IMR-90 (cell line): ENCODE measurements around the gene SCN4A. TPM values are rescaled to one million over a fixed set of nuclear protein-coding genes. Genes with fewer than 3 reads are reported as not detected.

Experiments
- ATAC-seq: fragments of 200-7000 bp; cut with Tn5 transposase; 2 replicates; pipeline ENCODE4 v1.9.1; 2020; ENCODE audit warnings: low read depth, mild to moderate bottlenecking, moderate library complexity
- BruUV-seq: library from RNA; stranded (reverse); fragments of 400-500 nt; replicated peaks from 2 replicates; lab custom pipeline; 2021; lab: Mats Ljungman, UMichigan
- CTCF ChIA-PET: fragments of 300-600 bp; formaldehyde crosslinking; extraction: SDS; loops from one replicate; lab custom pipeline; 2021; ENCODE audit warnings: antibody characterized with exemption; lab: Yijun Ruan, JAX
- POLR2A ChIA-PET: fragments of 300-600 bp; sonication (Branson Sonifier 250); formaldehyde crosslinking; loops from one replicate; lab custom pipeline; 2022; ENCODE audit warnings: antibody characterized with exemption; ENCODE audit not compliant: unreplicated experiment; lab: Charles Lee
- DNase-seq: peaks from one replicate; pipeline ENCODE4 v3.0.0; 2013
- H2AFZ ChIP-seq: replicated peaks from 2 replicates; pipeline ENCODE3; 2013; ENCODE audit warnings: low read length, mild to moderate bottlenecking; ENCODE audit not compliant: poor library complexity
- H2AK5ac ChIP-seq: 2 replicates; pipeline ENCODE4 v1.6.1; 2013; ENCODE audit warnings: low read depth, low read length, inconsistent platforms
- H2AK9ac ChIP-seq: replicated peaks from 2 replicates; pipeline ENCODE3; 2013; ENCODE audit warnings: mild to moderate bottlenecking, low read depth, low read length, moderate library complexity; ENCODE audit not compliant: poor library complexity
- H2BK120ac ChIP-seq: 2 replicates; pipeline ENCODE4 v1.6.1; 2013; ENCODE audit warnings: low read depth, low read length, inconsistent platforms
- H2BK15ac ChIP-seq: 3 replicates; pipeline ENCODE4 v1.6.1; 2013; ENCODE audit warnings: low read depth, low read length, inconsistent platforms
- H2BK20ac ChIP-seq: 2 replicates; pipeline ENCODE4 v1.6.1; 2013; ENCODE audit warnings: low read depth, mild to moderate bottlenecking, inconsistent platforms, low read length, moderate library complexity
- H2BK5ac ChIP-seq: 2 replicates; pipeline ENCODE4 v1.6.1; 2013; ENCODE audit warnings: mild to moderate bottlenecking, low read depth, low read length, inconsistent platforms; ENCODE audit not compliant: poor library complexity, severe bottlenecking
- H3K14ac ChIP-seq: replicated peaks from 2 replicates; pipeline ENCODE4 v1.6.1; 2013; ENCODE audit warnings: low read depth, low read length, inconsistent platforms
- H3K18ac ChIP-seq: 2 replicates; pipeline ENCODE4 v1.6.1; 2013; ENCODE audit warnings: low read depth, low read length, control low read depth
- H3K23ac ChIP-seq: 2 replicates; pipeline ENCODE4 v1.6.1; 2013; ENCODE audit warnings: low read depth, low read length, inconsistent platforms
- H3K27ac ChIP-seq: 2 replicates; pipeline ENCODE4 v1.5.1; 2013; ENCODE audit warnings: mild to moderate bottlenecking, control low read depth, low read length; ENCODE audit not compliant: insufficient read depth
- H3K27me3 ChIP-seq: 2 replicates; pipeline ENCODE4 v1.6.1; 2013; ENCODE audit warnings: low read length; ENCODE audit not compliant: control insufficient read depth, insufficient read depth
- H3K36me3 ChIP-seq: 2 replicates; pipeline ENCODE4 v1.6.1; 2013; ENCODE audit warnings: low read length, mixed read lengths; ENCODE audit not compliant: control insufficient read depth, insufficient read depth
- H3K4ac ChIP-seq: 2 replicates; pipeline ENCODE4 v1.6.1; 2013; ENCODE audit warnings: low read depth, low read length, inconsistent platforms
- H3K4me1 ChIP-seq: 2 replicates; pipeline ENCODE4 v1.6.1; 2013; ENCODE audit warnings: low read length, mixed read lengths; ENCODE audit not compliant: control insufficient read depth, insufficient read depth
- H3K4me2 ChIP-seq: 2 replicates; pipeline ENCODE4 v1.6.1; 2013; ENCODE audit warnings: low read depth, mild to moderate bottlenecking, control low read depth, low read length, moderate library complexity
- H3K4me3 ChIP-seq: 2 replicates; pipeline ENCODE4 v1.5.1; 2013; ENCODE audit warnings: low read depth, mild to moderate bottlenecking, control low read depth, low read length, moderate library complexity; ENCODE audit not compliant: insufficient read depth
- H3K56ac ChIP-seq: 2 replicates; pipeline ENCODE4 v1.6.1; 2013; ENCODE audit warnings: low read length, inconsistent platforms; ENCODE audit not compliant: insufficient read depth; ENCODE audit errors: extremely low read depth
- H3K79me1 ChIP-seq, 2 experiments: 2 replicates each; pipeline ENCODE4 v1.6.1; 2013; ENCODE audit warnings: low read length in 2 of 2, inconsistent platforms in 1 of 2, low read depth in 1 of 2
- H3K9ac ChIP-seq: 2 replicates; pipeline ENCODE4 v1.6.1; 2013; ENCODE audit warnings: low read depth, low read length, control low read depth
- H3K9me1 ChIP-seq: 2 replicates; pipeline ENCODE4 v1.6.1; 2013; ENCODE audit warnings: low read length, inconsistent platforms; ENCODE audit not compliant: insufficient read depth
- H3K9me3 ChIP-seq: 2 replicates; pipeline ENCODE4 v1.6.1; 2013; ENCODE audit warnings: low read length; ENCODE audit not compliant: control insufficient read depth, insufficient read depth
- H4K20me1 ChIP-seq: 2 replicates; pipeline ENCODE4 v1.6.1; 2013; ENCODE audit warnings: low read length, inconsistent platforms; ENCODE audit not compliant: insufficient read depth
- H4K5ac ChIP-seq: 2 replicates; pipeline ENCODE4 v1.6.1; 2013; ENCODE audit warnings: mild to moderate bottlenecking, low read depth, low read length, control low read depth
- H4K8ac ChIP-seq, 2 experiments: 2 replicates each; pipeline ENCODE4 v1.6.1; 2013; ENCODE audit warnings: low read depth in 2 of 2, low read length in 2 of 2, control low read depth in 1 of 2, inconsistent platforms in 1 of 2
- H4K91ac ChIP-seq: 2 replicates; pipeline ENCODE4 v1.6.1; 2013; ENCODE audit warnings: low read depth, low read length, inconsistent platforms; ENCODE audit not compliant: insufficient read depth
- MAFK ChIP-seq: IDR thresholded peaks from 2 replicates; pipeline ENCODE4 v1.6.1; 2012; ENCODE audit warnings: low read depth, low read length, improper control_type of control experiment
- MAZ ChIP-seq: IDR thresholded peaks from 2 replicates; pipeline ENCODE4 v1.6.1; 2012; ENCODE audit warnings: low read depth, mild to moderate bottlenecking, low read length, improper control_type of control experiment, moderate library complexity, borderline replicate concordance
- POLR2A ChIP-seq: IDR thresholded peaks from 2 replicates; pipeline ENCODE4 v1.6.1; 2012; ENCODE audit warnings: mild to moderate bottlenecking, low read depth, low read length
- WGBS, 2 experiments: methylation state at CpG; one replicate each; pipeline versions ENCODE4 v1.1.5 to v1.1.7; 2013; ENCODE audit warnings: missing lambda C conversion rate in 2 of 2; ENCODE audit not compliant: insufficient read length in 1 of 2; ENCODE audit errors: extremely low coverage in 2 of 2; 5-methylcytosine and 5-hydroxymethylcytosine counted together
- dilution Hi-C: fragments of 300-500 bp; cut with HindIII; formaldehyde crosslinking; loops from one replicate; pipeline ENCODE4 v1.14.3; 2018; ENCODE audit warnings: low sequenced_read_pairs; ENCODE audit not compliant: unreplicated experiment
- in situ Hi-C: fragments of 300-500 bp; cut with MboI; formaldehyde crosslinking; loops from 3 replicates; pipeline ENCODE4 v1.14.3; 2019; ENCODE audit warnings: low sequenced_read_pairs, inconsistent platforms, mixed read lengths
- intact Hi-C: fragments of 100-400 bp; cut with micrococcal nuclease; formaldehyde crosslinking; loops from 2 replicates; pipeline ENCODE4 v1.10.0; 2022
- polyA plus RNA-seq, 3 experiments: library from polyadenylated mRNA; depleted of rRNA; stranded (reverse); fragments of >200 nt; gene quantifications; 2 replicates each; pipeline ENCODE4 v1.2.3, GENCODE V29; 2012; ENCODE audit warnings: low replicate concordance in 1 of 3
- total RNA-seq: library from RNA; depleted of rRNA; stranded (reverse); fragments of >200 nt; gene quantifications from 2 replicates; pipeline ENCODE4 v1.2.3, GENCODE V29; 2012
- TF ChIP-seq, protein P1 (sequence below): fragments of 150-350 bp; IDR thresholded peaks from 2 replicates; pipeline ENCODE4 v1.6.1; 2017; ENCODE audit warnings: mild to moderate bottlenecking, antibody characterized with exemption, low read length, low read depth
- TF ChIP-seq, protein P2 (sequence below): conservative IDR thresholded peaks from 2 replicates; pipeline ENCODE4 v1.5.1; 2012; ENCODE audit warnings: mild to moderate bottlenecking, low read depth, low read length, improper control_type of control experiment

The SCN4A gene
- total and polyA plus RNA-seq, 2 of the 4 experiments (the other 2 are of a cell fraction) = not detected

- intact Hi-C loops = no loop called here
- in situ Hi-C loops = no loop called here
- dilution Hi-C loops = no loop called here
- H2BK5ac ChIP-seq = no peak overlapping the region
- H4K5ac ChIP-seq = no peak overlapping the region
- no peak overlapping the region for H2AFZ ChIP-seq
- CTCF ChIA-PET = interaction anchor here (1.3 kb wide), 1 partner anchor 13 kb away, joined by 3 read pairs; no protein-coding TSS in a partner anchor
- H3K9me1 ChIP-seq = no peaks in the 10 kb centered on the region
- no peaks in the 10 kb centered on the region for H4K20me1 ChIP-seq
- no peaks in the 10 kb centered on the region; the same call in 1 of the 2 replicates for H3K9me3 ChIP-seq
- no TSS peak for BruUV-seq
- H2BK15ac ChIP-seq = no peak overlapping the region
- no peak overlapping the region for H3K23ac ChIP-seq
- H3K4me1 ChIP-seq = no peaks in the 10 kb centered on the region
- H3K27me3 ChIP-seq = peaks cover 4% of the 10 kb centered on the region; the same call in 1 of the 2 replicates
- no peak overlapping the region for H4K91ac ChIP-seq
- no peak overlapping the region for H2AK5ac ChIP-seq
- TF ChIP-seq MAFK (no peak), POLR2A (no peak), MAZ (no peak)
- TF ChIP-seq, protein P1, sequence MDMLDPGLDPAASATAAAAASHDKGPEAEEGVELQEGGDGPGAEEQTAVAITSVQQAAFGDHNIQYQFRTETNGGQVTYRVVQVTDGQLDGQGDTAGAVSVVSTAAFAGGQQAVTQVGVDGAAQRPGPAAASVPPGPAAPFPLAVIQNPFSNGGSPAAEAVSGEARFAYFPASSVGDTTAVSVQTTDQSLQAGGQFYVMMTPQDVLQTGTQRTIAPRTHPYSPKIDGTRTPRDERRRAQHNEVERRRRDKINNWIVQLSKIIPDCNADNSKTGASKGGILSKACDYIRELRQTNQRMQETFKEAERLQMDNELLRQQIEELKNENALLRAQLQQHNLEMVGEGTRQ = no peak
- TF ChIP-seq, protein P2, sequence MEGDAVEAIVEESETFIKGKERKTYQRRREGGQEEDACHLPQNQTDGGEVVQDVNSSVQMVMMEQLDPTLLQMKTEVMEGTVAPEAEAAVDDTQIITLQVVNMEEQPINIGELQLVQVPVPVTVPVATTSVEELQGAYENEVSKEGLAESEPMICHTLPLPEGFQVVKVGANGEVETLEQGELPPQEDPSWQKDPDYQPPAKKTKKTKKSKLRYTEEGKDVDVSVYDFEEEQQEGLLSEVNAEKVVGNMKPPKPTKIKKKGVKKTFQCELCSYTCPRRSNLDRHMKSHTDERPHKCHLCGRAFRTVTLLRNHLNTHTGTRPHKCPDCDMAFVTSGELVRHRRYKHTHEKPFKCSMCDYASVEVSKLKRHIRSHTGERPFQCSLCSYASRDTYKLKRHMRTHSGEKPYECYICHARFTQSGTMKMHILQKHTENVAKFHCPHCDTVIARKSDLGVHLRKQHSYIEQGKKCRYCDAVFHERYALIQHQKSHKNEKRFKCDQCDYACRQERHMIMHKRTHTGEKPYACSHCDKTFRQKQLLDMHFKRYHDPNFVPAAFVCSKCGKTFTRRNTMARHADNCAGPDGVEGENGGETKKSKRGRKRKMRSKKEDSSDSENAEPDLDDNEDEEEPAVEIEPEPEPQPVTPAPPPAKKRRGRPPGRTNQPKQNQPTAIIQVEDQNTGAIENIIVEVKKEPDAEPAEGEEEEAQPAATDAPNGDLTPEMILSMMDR = no peak
- no peak overlapping the region for H4K8ac ChIP-seq
- H3K4me2 ChIP-seq = no peak overlapping the region
- no peak overlapping the region for H3K9ac ChIP-seq
- POLR2A ChIA-PET = no interaction called here
- H2AK9ac ChIP-seq = no peak overlapping the region
- no peaks in the 10 kb centered on the region for H3K36me3 ChIP-seq
- no CpG with 5 or more reads among the region's 9 CpGs for WGBS, 2 experiments
- H3K56ac ChIP-seq = no peak overlapping the region
- H3K79me1 ChIP-seq = no peaks in the 10 kb centered on the region
- no peak overlapping the region for H3K18ac ChIP-seq
- no peak overlapping the region for H3K4ac ChIP-seq
- no peak overlapping the region for H3K27ac ChIP-seq
- no peak overlapping the region for H2BK120ac ChIP-seq
- H2BK20ac ChIP-seq = no peak overlapping the region
- ATAC-seq = no peak
- H3K4me3 ChIP-seq = no peak overlapping the region
- H3K14ac ChIP-seq = no peak overlapping the region
- no peak for DNase-seq
These were observed 29.0 kb downstream of the SCN4A start for GRCh38 chr17:63943745-63944144.
